RKO (cell line): ENCODE results near the gene MMD.
"Not testable (repeated sequence)": the region's sequence is repeated elsewhere in the genome, so short reads cannot be mapped to it uniquely, and the experiment has no call there.

Experiments used
- DNase-seq: peaks from one replicate; pipeline ENCODE4 v3.0.0-alpha.2; 2016; ENCODE audit warnings: low spot score

MMD gene

DNA sequence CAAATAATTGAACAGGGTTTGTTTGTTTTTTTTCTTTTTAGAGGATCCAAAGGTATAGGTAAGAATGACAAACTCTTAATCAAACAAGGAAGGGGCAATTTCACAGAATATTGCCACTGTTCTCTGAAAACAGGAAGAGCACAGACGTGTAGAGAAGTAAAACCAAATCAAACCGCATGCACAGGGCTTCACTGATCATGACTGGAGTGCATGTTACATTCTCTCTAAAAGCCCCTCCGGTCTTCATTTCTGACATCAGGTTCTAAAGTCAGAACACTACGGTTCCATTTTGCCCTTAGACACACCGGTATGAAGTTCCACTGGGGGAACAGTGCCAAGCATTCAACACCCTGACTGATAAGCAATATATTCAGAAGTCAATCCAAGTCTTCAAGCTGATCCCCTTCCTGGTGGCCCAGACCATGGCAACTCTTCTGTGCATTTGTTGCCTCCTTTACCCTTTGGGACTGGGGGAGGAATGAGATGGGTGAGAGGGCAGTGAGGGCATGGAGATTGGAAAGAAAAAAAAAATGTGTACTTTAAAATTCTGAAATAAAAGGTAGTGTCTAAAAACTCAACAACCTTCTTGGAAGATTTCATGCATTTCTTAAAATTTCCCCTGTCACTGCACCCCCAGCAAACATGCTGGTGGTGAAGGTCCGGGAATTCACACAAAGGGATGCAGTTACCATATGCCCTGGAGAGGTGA lies 1.4 kb downstream of the MMD start:
- no peak for DNase-seq

DNA sequence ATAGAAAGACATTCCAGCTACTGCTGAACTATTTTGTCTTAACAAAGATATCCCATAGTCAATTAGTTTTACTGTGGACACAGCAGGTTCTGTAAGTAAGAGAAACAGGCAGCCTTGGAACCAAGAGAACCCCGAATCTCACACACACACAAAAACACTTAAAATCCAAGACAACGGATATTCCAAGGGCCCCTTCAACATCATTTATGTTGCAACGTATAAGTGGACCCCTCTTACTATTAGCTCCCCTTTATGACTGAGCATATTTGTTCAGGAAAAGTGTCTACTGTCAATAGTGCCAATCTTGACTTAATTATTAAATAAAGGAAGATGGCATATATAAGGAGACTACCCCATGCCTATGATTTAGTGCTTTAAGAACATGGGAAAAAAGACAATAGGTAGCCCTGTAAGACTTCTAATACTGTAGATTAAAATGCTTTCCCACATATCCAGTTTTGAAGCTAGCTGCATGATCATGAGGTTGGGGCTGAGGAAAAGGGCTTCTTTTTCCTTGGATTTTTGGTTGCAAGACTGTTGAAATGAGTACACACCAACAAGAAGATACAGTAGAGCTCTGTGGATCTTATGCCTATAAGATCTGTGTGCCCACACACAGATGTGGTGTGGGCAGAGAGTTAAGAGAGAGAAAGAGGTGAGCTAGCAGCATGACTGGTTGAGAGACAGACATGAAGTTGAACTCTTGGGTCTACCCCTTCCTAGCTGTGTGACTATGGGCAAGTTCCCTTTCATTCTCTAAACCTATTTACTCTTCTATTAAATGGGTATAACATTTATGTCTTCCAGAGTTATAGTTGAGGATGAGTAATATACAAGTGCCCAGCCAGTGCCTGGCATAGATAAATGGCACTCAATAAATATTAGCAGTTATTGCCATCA lies 3.0 kb downstream of the MMD start:
- no peak for DNase-seq

GRCh38 chr17:55417411-55418268 lies 4.0 kb downstream of the MMD start:
- no peak for DNase-seq

- no peak for DNase-seq
Measured at GRCh38 chr17:55416470-55417052, 5.1 kb downstream of the MMD start.

- DNase-seq: no peak
Measured at GRCh38 chr17:55416000-55416399, 5.6 kb downstream of the MMD start.

GRCh38 chr17:55414983-55415382 lies 6.7 kb downstream of the MMD start:
- no peak for DNase-seq

DNA sequence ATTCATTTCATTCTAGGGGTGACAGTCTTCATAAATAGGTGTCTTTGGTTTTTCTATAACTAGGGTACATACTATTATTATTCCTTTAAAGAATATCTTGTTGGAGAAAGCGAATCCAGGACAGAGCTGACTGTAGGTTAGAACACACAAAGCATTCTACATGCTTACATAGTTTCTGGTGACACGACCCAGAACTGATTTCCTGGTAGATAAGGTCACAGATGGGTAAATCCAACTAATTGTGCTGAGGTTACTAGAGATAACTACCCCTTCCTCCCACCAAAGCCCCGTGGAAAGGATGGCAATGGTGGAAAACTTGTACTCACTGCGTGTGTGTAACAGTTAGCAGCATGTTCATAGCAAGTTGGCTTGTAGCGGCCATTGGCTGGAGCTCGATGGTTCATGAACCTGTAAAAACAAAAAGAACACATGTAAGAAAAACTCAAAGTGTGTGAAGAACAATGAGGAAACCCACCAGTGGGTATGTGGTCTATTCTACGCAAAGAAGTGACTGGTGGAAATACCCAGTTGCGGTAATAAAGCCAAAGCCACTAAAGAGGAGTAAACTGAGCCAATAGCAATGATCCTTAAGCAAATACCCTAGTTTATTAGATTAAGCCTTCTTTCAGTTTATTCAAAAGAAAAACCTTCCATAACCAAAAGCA lies 7.7 kb downstream of the MMD start:
- DNase-seq: no peak

- no peak for DNase-seq
Measured at GRCh38 chr17:55411463-55411855, 10.2 kb downstream of the MMD start.

- no peak for DNase-seq
Measured at GRCh38 chr17:55410722-55411462, 10.7 kb downstream of the MMD start.

DNA sequence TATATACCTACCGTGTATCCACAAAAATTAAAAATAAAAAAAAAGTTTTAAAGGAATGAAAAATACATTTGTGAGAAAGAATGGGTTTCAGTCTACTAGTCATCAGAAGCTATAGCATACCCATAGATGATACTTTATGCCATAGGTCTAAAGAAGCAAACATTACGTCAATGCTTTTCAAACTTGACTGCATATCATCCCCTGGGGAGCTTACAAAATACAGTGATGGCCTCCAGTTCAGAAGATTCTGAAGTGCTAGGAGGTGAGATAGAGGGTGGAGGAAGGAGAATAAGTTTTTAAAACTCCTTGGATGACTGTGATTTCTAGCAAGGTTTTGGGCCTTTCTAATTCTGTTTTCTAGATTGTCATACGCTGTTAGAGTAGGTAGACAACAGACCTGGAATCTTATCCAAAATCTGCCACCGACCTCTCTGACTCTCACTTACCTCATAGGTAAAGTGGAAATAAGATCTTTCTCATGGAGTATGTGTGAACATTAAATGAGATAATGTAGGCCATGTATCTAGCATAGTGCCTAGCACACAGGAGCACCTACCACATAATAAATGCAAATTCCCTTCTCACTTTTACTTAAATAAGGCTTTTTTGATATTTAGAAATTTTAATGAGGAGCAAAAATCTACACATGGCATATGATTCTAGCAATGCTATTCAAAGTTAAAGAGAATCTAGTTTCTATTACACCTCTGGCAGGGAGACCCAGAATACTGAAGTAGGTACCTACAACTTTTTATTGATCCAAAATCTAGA lies 12.4 kb downstream of the MMD start:
- no peak for DNase-seq

- no peak for DNase-seq
Measured at GRCh38 chr17:55407641-55408566, 13.7 kb downstream of the MMD start.

DNA sequence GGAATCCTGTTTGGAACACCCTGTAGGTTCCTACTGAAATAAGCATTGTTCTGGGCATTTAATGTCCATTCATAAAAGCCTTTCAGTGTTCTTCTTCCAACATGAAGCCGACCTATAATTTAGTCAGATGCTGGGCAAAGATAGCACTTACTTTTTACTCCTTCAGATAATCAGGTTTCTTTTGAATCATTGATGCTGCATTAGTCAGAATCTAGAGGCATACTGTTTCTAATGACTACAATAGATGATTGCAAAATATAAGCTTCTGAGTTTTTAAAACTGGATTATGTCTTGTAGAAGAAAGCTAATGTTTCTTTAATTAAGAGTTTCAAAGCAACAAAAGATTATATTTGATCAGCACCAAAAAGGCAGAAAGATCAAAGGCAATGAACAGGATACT lies 16.0 kb downstream of the MMD start:
- no peak for DNase-seq

GRCh38 chr17:55404197-55404596 lies 17.4 kb downstream of the MMD start:
- not testable (repeated sequence) for DNase-seq

- DNase-seq: no peak
Measured at GRCh38 chr17:55402374-55402773, 19.3 kb downstream of the MMD start.

GRCh38 chr17:55398689-55399088 lies 22.9 kb downstream of the MMD start:
- DNase-seq: no peak

DNA sequence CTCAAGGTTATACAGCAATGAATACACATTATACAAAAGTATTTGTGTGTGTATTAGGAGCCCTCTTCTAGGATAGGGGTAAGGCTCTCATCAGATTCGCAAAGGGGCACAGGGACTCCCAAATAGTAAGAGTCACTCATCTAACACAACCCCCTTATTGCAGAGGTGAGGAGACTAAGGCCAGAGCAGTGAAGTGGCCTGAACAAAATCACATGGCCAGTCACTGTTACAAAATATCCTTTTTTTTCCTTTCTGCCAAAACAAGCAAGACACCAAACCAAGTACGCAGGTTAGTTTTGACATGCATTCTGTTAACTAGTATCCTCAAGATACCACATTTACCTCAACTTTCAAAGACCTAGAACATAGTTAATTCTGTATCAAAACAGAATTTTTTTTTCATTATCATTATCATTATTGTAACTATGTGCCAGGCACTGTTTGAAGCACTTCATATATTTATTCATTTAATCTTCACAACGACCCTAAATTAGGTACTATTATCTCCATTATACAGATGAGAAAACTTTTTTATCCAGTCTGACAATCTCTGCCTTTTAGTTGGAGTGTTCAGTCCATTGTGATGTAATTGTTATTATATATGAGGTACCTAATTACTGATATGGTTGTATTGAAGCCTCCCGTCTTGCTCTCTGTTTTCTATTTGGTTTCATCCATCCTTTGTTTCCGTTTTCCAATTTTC lies 25.7 kb downstream of the MMD start:
- no peak for DNase-seq

- DNase-seq: no peak
Measured at GRCh38 chr17:55394357-55395021, 27.1 kb downstream of the MMD start.
